Neuron (in vitro differentiated cells): ENCODE results near the gene GNAQ.
"Not testable (repeated sequence)": the region's sequence is repeated elsewhere in the genome, so short reads cannot be mapped to it uniquely, and the experiment has no call there.

ENCODE experiments used
- H2AFZ ChIP-seq: one replicate; pipeline ENCODE4 v1.6.1; 2013; ENCODE audit warnings: low read depth, mild to moderate bottlenecking, inconsistent platforms, low read length, moderate library complexity
- H3K27me3 ChIP-seq: one replicate; pipeline ENCODE4 v1.6.1; 2013; ENCODE audit warnings: low read length; ENCODE audit not compliant: insufficient read depth
- H3K36me3 ChIP-seq: one replicate; pipeline ENCODE4 v1.6.1; 2013; ENCODE audit warnings: low read length; ENCODE audit not compliant: insufficient read depth
- H3K4me1 ChIP-seq: one replicate; pipeline ENCODE4 v1.6.1; 2013; ENCODE audit warnings: low read length; ENCODE audit not compliant: insufficient read depth
- H3K4me3 ChIP-seq: 2 replicates; pipeline ENCODE4 v1.5.1; 2013; ENCODE audit warnings: mild to moderate bottlenecking, low read length, moderate library complexity
- H3K9me3 ChIP-seq: one replicate; pipeline ENCODE4 v1.6.1; 2013; ENCODE audit warnings: low read length

GNAQ gene

GRCh38 chr9:77702521-77703390 is 328.9 kb downstream of the GNAQ start:
- not testable (repeated sequence) for H3K36me3 ChIP-seq, H3K4me3 ChIP-seq, H3K4me1 ChIP-seq, H3K9me3 ChIP-seq, H3K27me3 ChIP-seq, H2AFZ ChIP-seq

DNA sequence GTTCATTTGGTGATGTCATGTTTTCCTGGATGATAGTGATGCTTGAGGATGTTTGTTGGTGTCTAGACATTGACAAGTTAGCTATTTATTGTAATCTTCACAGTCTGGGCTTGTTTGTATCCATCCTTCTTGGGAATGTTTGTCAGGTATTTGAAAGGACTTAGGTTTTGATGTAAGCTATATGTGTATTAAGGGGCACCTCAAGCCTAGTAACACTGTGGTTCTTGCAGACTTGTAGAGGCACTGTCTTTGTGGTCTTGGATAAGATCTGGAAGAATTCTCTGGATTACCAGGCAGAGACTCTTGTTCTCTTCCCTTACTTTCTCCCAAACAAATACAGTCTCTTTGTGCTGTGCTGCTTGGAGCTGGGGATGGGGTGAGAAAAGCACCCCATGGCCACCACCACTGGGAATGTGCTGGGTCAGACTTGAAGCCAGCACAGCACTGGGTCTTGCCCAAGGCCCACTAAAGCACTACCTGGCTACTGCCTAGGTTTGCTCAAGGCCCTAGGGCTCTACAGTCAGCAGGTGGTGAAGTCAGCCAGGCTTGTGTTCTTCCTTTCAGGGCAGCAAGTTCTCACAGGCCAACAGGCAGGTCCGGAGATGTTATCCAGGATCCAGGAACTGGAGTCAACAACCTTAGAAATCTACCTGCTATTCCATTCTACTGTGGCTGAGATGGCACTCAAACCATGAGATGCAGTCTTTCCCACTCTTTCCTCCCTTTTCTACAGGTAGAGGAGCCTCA is 334.2 kb downstream of the GNAQ start:
- Histone ChIP-seq H3K4me3 (no peak overlapping the region), H3K4me1 (no peaks in the 10 kb centered on the region), H2AFZ (no peak overlapping the region), H3K9me3 (no peaks in the 10 kb centered on the region), H3K27me3 (no peaks in the 10 kb centered on the region), H3K36me3 (no peaks in the 10 kb centered on the region)

DNA sequence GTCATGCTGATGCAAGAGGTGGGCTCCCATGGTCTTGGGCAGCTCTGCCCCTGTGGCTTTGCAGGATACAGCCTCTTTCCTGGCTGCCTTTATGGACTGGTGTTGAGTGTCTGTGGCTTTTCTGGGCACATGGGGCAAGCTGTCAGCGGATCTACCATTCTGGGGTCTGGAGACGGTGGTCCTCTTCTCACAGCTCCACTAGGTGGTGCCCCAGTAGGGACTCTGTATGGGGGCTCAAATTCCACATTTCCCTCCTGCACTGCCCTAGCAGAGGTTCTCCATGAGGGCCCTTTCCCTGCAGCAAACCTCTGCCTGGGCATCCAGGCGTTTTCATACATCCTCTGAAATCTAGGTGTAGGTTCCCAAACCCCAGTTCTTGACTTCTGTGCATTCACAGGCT is 340.9 kb downstream of the GNAQ start:
- H3K27me3 ChIP-seq, H2AFZ ChIP-seq: not testable (repeated sequence)

DNA sequence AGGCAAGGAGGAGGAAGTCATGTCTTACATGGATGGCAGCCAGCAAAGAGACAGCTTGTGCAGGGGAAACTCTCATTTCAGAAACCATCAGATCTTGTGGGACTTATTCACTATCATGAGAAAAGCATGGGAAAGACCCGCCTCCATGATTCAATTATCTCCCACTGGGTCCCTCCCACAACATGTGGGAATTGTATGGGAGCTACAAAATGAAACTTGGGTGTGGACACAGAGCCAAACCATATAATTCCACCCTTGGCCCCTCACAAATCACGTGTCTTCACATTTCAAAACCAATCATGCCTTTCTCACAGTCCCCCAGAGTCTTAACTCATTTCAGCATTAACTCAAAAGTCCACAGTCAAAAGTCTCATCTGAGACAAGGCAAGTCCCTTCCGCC is 341.5 kb downstream of the GNAQ start:
- not testable (repeated sequence) for H3K36me3 ChIP-seq, H3K4me1 ChIP-seq, H2AFZ ChIP-seq, H3K9me3 ChIP-seq, H3K4me3 ChIP-seq, H3K27me3 ChIP-seq

More for the DNA sequence above, 340.9 kb downstream of the GNAQ start:
- H3K36me3 ChIP-seq, H3K9me3 ChIP-seq, H3K4me3 ChIP-seq, H3K4me1 ChIP-seq: not testable (repeated sequence)

DNA sequence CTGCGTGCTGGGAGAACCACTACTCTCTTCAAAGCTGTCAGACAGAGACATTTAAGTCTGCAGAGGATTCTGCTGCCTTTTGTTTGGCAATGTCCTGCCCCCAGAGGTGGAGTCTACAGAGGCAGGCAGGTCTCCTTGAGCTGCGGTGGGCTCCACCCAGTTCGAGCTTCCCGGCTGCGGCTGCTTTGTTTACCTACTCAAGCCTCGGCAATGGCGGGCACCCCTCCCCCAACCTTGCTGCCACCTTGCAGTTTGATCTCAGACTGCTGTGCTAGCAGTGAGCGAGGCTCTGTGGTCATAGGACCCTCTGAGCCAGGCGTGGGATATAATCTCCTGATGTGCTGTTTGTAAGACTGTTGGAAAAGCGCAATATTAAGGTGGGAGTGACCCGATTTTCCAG is 343.9 kb downstream of the GNAQ start:
- not testable (repeated sequence) for H3K4me3 ChIP-seq, H3K9me3 ChIP-seq, H2AFZ ChIP-seq, H3K36me3 ChIP-seq, H3K4me1 ChIP-seq, H3K27me3 ChIP-seq

DNA sequence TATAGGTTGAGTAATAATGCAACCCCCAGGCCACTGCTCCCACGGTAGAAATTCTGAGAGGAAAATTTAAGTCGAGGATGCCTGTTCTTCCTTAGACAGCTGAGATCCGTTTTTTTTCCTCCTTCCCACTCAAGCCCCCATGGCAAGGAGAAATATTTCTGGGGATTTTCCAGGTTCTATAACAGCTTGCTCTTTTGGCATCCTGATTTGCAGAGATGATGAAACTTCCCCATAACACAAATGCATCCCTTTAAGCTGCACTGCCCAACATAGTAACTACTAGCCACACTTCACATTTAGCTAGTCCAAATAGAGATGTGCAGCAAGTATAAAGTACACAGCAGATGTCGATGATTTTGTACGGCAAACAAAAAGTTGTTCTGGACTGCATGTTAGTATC is 351.0 kb downstream of the GNAQ start:
- no peak overlapping the region for H2AFZ ChIP-seq
- no peaks in the 10 kb centered on the region for H3K4me1 ChIP-seq
- H3K9me3 ChIP-seq = no peaks in the 10 kb centered on the region
- no peaks in the 10 kb centered on the region for H3K36me3 ChIP-seq
- no peaks in the 10 kb centered on the region for H3K27me3 ChIP-seq
- H3K4me3 ChIP-seq = no peak overlapping the region

GRCh38 chr9:77679661-77680368 is 351.8 kb downstream of the GNAQ start:
- no peaks in the 10 kb centered on the region for H3K27me3 ChIP-seq
- no peak overlapping the region for H3K4me3 ChIP-seq
- no peaks in the 10 kb centered on the region for H3K9me3 ChIP-seq
- no peaks in the 10 kb centered on the region for H3K36me3 ChIP-seq
- H2AFZ ChIP-seq = no peak overlapping the region
- H3K4me1 ChIP-seq = no peaks in the 10 kb centered on the region

DNA sequence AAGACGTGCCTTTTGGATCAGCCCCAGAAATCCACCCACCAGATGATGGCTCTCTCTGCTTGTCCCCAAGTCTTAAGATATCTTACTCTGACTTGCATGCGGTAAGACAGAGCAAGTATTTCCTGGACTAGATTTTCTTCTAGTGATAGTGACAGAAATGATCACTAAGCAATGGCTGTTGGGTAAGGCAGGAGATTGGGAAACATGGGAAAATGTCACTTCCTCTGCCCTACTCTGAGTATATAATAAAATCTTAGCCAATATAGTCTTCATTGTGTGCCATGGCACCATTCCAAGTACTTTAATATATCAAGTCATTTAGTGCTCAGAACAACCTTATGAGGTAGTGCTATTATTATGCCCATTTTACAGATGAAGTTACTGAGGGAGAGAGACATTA is 352.5 kb downstream of the GNAQ start:
- H3K27me3 ChIP-seq = no peaks in the 10 kb centered on the region
- H3K4me1 ChIP-seq = no peaks in the 10 kb centered on the region
- H3K36me3 ChIP-seq = no peaks in the 10 kb centered on the region
- H2AFZ ChIP-seq = no peak overlapping the region
- no peaks in the 10 kb centered on the region for H3K9me3 ChIP-seq
- no peak overlapping the region for H3K4me3 ChIP-seq

DNA sequence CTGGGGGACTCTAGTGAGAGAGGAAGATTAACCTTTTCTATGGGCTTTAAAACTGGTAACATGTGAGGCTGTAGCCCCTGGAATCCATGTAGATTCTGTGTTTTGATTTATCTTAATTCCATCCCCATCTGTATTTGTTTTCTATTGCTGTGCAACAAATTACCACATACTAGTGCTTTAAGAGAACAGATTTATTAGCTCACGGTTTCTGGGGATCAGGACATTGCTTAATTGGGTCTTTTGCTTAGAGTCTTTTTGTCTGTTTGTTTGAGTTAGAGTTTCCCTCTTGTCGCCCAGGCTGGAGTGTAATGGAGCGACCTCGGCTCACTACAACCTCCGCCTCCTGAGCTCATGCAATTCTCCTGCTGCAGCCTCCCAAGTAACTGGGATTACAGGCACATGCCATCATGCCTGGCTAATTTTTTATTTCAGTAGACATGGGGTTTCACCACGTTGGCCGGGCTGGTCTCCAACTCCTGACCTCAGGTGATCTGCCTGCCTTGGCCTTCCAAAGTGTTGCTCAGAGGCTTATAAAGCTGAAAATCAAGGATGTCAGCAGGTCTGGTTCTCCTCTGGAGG is 353.6 kb downstream of the GNAQ start:
- H2AFZ ChIP-seq = no peak overlapping the region
- H3K9me3 ChIP-seq = no peaks in the 10 kb centered on the region
- H3K36me3 ChIP-seq = no peaks in the 10 kb centered on the region
- H3K4me1 ChIP-seq = no peaks in the 10 kb centered on the region
- no peaks in the 10 kb centered on the region for H3K27me3 ChIP-seq
- H3K4me3 ChIP-seq = no peak overlapping the region

GRCh38 chr9:77677397-77677796 is 354.2 kb downstream of the GNAQ start:
- no peaks in the 10 kb centered on the region for H3K9me3 ChIP-seq
- no peaks in the 10 kb centered on the region for H3K36me3 ChIP-seq
- H3K4me3 ChIP-seq = no peak overlapping the region
- H3K4me1 ChIP-seq = no peaks in the 10 kb centered on the region
- no peak overlapping the region for H2AFZ ChIP-seq
- H3K27me3 ChIP-seq = no peaks in the 10 kb centered on the region

- no peaks in the 10 kb centered on the region for H3K4me1 ChIP-seq
- H3K27me3 ChIP-seq = no peaks in the 10 kb centered on the region
Measured at GRCh38 chr9:77673941-77674791, 357.4 kb downstream of the GNAQ start.

DNA sequence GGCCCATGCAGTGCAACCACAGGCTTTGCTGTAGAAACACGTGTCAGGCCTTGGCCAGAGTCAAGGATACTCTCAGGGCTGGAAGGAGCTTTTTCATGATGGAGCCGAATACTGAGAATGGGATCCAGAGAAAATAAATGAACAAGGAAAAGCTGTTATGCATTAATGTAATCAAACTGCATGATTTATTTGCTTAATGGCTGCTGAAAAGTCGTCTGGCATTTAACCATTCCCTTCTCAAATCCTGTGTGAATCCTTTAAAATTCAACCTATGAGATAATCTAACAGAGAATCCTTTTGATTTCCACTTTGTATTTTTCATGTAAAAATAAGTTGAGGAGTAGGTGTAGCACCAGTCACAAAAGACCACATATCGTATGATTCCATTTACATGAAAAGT is 359.4 kb downstream of the GNAQ start:
- no peak overlapping the region for H2AFZ ChIP-seq
- no peaks in the 10 kb centered on the region for H3K36me3 ChIP-seq

More at GRCh38 chr9:77673941-77674791, 357.4 kb downstream of the GNAQ start:
- no peak overlapping the region for H2AFZ ChIP-seq
- no peak overlapping the region for H3K4me3 ChIP-seq
- no peaks in the 10 kb centered on the region for H3K36me3 ChIP-seq
- no peaks in the 10 kb centered on the region for H3K9me3 ChIP-seq

More for the DNA sequence above, 359.4 kb downstream of the GNAQ start:
- Histone ChIP-seq H3K4me1 (no peaks in the 10 kb centered on the region), H3K27me3 (no peaks in the 10 kb centered on the region), H3K4me3 (no peak overlapping the region), H3K9me3 (no peaks in the 10 kb centered on the region)
